IMR-90 (cell line): ENCODE measurements around the gene RAPGEF1. TPM values are rescaled to one million over a fixed set of nuclear protein-coding genes. Genes with fewer than 3 reads are reported as not detected.

Experiments used
- ATAC-seq: fragments of 200-7000 bp; cut with Tn5 transposase; 2 replicates; pipeline ENCODE4 v1.9.1; 2020; ENCODE audit warnings: low read depth, mild to moderate bottlenecking, moderate library complexity
- BruUV-seq: library from RNA; stranded (reverse); fragments of 400-500 nt; replicated peaks from 2 replicates; lab custom pipeline; 2021; lab: Mats Ljungman, UMichigan
- CTCF ChIA-PET: fragments of 300-600 bp; formaldehyde crosslinking; extraction: SDS; loops from one replicate; lab custom pipeline; 2021; ENCODE audit warnings: antibody characterized with exemption; lab: Yijun Ruan, JAX
- POLR2A ChIA-PET: fragments of 300-600 bp; sonication (Branson Sonifier 250); formaldehyde crosslinking; loops from one replicate; lab custom pipeline; 2022; ENCODE audit warnings: antibody characterized with exemption; ENCODE audit not compliant: unreplicated experiment; lab: Charles Lee
- DNase-seq: peaks from one replicate; pipeline ENCODE4 v3.0.0; 2013
- H2AFZ ChIP-seq: replicated peaks from 2 replicates; pipeline ENCODE3; 2013; ENCODE audit warnings: low read length, mild to moderate bottlenecking; ENCODE audit not compliant: poor library complexity
- H2AK5ac ChIP-seq: 2 replicates; pipeline ENCODE4 v1.6.1; 2013; ENCODE audit warnings: low read depth, low read length, inconsistent platforms
- H2AK9ac ChIP-seq: replicated peaks from 2 replicates; pipeline ENCODE3; 2013; ENCODE audit warnings: mild to moderate bottlenecking, low read depth, low read length, moderate library complexity; ENCODE audit not compliant: poor library complexity
- H2BK120ac ChIP-seq: 2 replicates; pipeline ENCODE4 v1.6.1; 2013; ENCODE audit warnings: low read depth, low read length, inconsistent platforms
- H2BK15ac ChIP-seq: 3 replicates; pipeline ENCODE4 v1.6.1; 2013; ENCODE audit warnings: low read depth, low read length, inconsistent platforms
- H2BK20ac ChIP-seq: 2 replicates; pipeline ENCODE4 v1.6.1; 2013; ENCODE audit warnings: low read depth, mild to moderate bottlenecking, inconsistent platforms, low read length, moderate library complexity
- H2BK5ac ChIP-seq: 2 replicates; pipeline ENCODE4 v1.6.1; 2013; ENCODE audit warnings: mild to moderate bottlenecking, low read depth, low read length, inconsistent platforms; ENCODE audit not compliant: poor library complexity, severe bottlenecking
- H3K14ac ChIP-seq: replicated peaks from 2 replicates; pipeline ENCODE4 v1.6.1; 2013; ENCODE audit warnings: low read depth, low read length, inconsistent platforms
- H3K18ac ChIP-seq: 2 replicates; pipeline ENCODE4 v1.6.1; 2013; ENCODE audit warnings: low read depth, low read length, control low read depth
- H3K23ac ChIP-seq: 2 replicates; pipeline ENCODE4 v1.6.1; 2013; ENCODE audit warnings: low read depth, low read length, inconsistent platforms
- H3K27ac ChIP-seq: 2 replicates; pipeline ENCODE4 v1.5.1; 2013; ENCODE audit warnings: mild to moderate bottlenecking, control low read depth, low read length; ENCODE audit not compliant: insufficient read depth
- H3K27me3 ChIP-seq: 2 replicates; pipeline ENCODE4 v1.6.1; 2013; ENCODE audit warnings: low read length; ENCODE audit not compliant: control insufficient read depth, insufficient read depth
- H3K36me3 ChIP-seq: 2 replicates; pipeline ENCODE4 v1.6.1; 2013; ENCODE audit warnings: low read length, mixed read lengths; ENCODE audit not compliant: control insufficient read depth, insufficient read depth
- H3K4ac ChIP-seq: 2 replicates; pipeline ENCODE4 v1.6.1; 2013; ENCODE audit warnings: low read depth, low read length, inconsistent platforms
- H3K4me1 ChIP-seq: 2 replicates; pipeline ENCODE4 v1.6.1; 2013; ENCODE audit warnings: low read length, mixed read lengths; ENCODE audit not compliant: control insufficient read depth, insufficient read depth
- H3K4me2 ChIP-seq: 2 replicates; pipeline ENCODE4 v1.6.1; 2013; ENCODE audit warnings: low read depth, mild to moderate bottlenecking, control low read depth, low read length, moderate library complexity
- H3K4me3 ChIP-seq: 2 replicates; pipeline ENCODE4 v1.5.1; 2013; ENCODE audit warnings: low read depth, mild to moderate bottlenecking, control low read depth, low read length, moderate library complexity; ENCODE audit not compliant: insufficient read depth
- H3K56ac ChIP-seq: 2 replicates; pipeline ENCODE4 v1.6.1; 2013; ENCODE audit warnings: low read length, inconsistent platforms; ENCODE audit not compliant: insufficient read depth; ENCODE audit errors: extremely low read depth
- H3K79me1 ChIP-seq, 2 experiments: 2 replicates each; pipeline ENCODE4 v1.6.1; 2013; ENCODE audit warnings: low read length in 2 of 2, inconsistent platforms in 1 of 2, low read depth in 1 of 2
- H3K9ac ChIP-seq: 2 replicates; pipeline ENCODE4 v1.6.1; 2013; ENCODE audit warnings: low read depth, low read length, control low read depth
- H3K9me1 ChIP-seq: 2 replicates; pipeline ENCODE4 v1.6.1; 2013; ENCODE audit warnings: low read length, inconsistent platforms; ENCODE audit not compliant: insufficient read depth
- H3K9me3 ChIP-seq: 2 replicates; pipeline ENCODE4 v1.6.1; 2013; ENCODE audit warnings: low read length; ENCODE audit not compliant: control insufficient read depth, insufficient read depth
- H4K20me1 ChIP-seq: 2 replicates; pipeline ENCODE4 v1.6.1; 2013; ENCODE audit warnings: low read length, inconsistent platforms; ENCODE audit not compliant: insufficient read depth
- H4K5ac ChIP-seq: 2 replicates; pipeline ENCODE4 v1.6.1; 2013; ENCODE audit warnings: mild to moderate bottlenecking, low read depth, low read length, control low read depth
- H4K8ac ChIP-seq, 2 experiments: 2 replicates each; pipeline ENCODE4 v1.6.1; 2013; ENCODE audit warnings: low read depth in 2 of 2, low read length in 2 of 2, control low read depth in 1 of 2, inconsistent platforms in 1 of 2
- H4K91ac ChIP-seq: 2 replicates; pipeline ENCODE4 v1.6.1; 2013; ENCODE audit warnings: low read depth, low read length, inconsistent platforms; ENCODE audit not compliant: insufficient read depth
- BHLHE40 ChIP-seq: fragments of 150-350 bp; IDR thresholded peaks from 2 replicates; pipeline ENCODE4 v1.6.1; 2016; ENCODE audit warnings: mild to moderate bottlenecking, low read depth, low read length
- CEBPB ChIP-seq: IDR thresholded peaks from 2 replicates; pipeline ENCODE4 v1.6.1; 2012; ENCODE audit warnings: low read depth, low read length, improper control_type of control experiment
- CHD1 ChIP-seq: IDR thresholded peaks from 2 replicates; pipeline ENCODE4 v1.6.1; 2012; ENCODE audit warnings: low read depth, low read length, improper control_type of control experiment
- FOS ChIP-seq: fragments of 150-350 bp; IDR thresholded peaks from 2 replicates; pipeline ENCODE4 v1.6.1; 2016; ENCODE audit warnings: low read depth, low read length
- MAFK ChIP-seq: IDR thresholded peaks from 2 replicates; pipeline ENCODE4 v1.6.1; 2012; ENCODE audit warnings: low read depth, low read length, improper control_type of control experiment
- MAZ ChIP-seq: IDR thresholded peaks from 2 replicates; pipeline ENCODE4 v1.6.1; 2012; ENCODE audit warnings: low read depth, mild to moderate bottlenecking, low read length, improper control_type of control experiment, moderate library complexity, borderline replicate concordance
- MXI1 ChIP-seq: IDR thresholded peaks from 2 replicates; pipeline ENCODE4 v1.6.1; 2012; ENCODE audit warnings: low read depth, mild to moderate bottlenecking, low read length, moderate library complexity, borderline replicate concordance
- NFE2L2 ChIP-seq: fragments of 150-350 bp; IDR thresholded peaks from 2 replicates; pipeline ENCODE4 v1.6.1; 2016; ENCODE audit warnings: low read depth, mild to moderate bottlenecking, low read length
- POLR2A ChIP-seq: IDR thresholded peaks from 2 replicates; pipeline ENCODE4 v1.6.1; 2012; ENCODE audit warnings: mild to moderate bottlenecking, low read depth, low read length
- RAD21 ChIP-seq: IDR thresholded peaks from 2 replicates; pipeline ENCODE4 v1.6.1; 2012; ENCODE audit warnings: low read length, improper control_type of control experiment
- RCOR1 ChIP-seq: IDR thresholded peaks from 2 replicates; pipeline ENCODE4 v1.6.1; 2012; ENCODE audit warnings: mild to moderate bottlenecking, low read length, improper control_type of control experiment; ENCODE audit not compliant: insufficient replicate concordance
- RFX5 ChIP-seq: IDR thresholded peaks from 2 replicates; pipeline ENCODE4 v1.8.0; 2012; ENCODE audit warnings: low read depth, mild to moderate bottlenecking, low read length, moderate library complexity
- SMC3 ChIP-seq: fragments of 150-350 bp; IDR thresholded peaks from 2 replicates; pipeline ENCODE4 v1.6.1; 2016; ENCODE audit warnings: low read depth, mild to moderate bottlenecking, antibody characterized with exemption, low read length, moderate library complexity
- WGBS, 2 experiments: methylation state at CpG; one replicate each; pipeline versions ENCODE4 v1.1.5 to v1.1.7; 2013; ENCODE audit warnings: missing lambda C conversion rate in 2 of 2; ENCODE audit not compliant: insufficient read length in 1 of 2; ENCODE audit errors: extremely low coverage in 2 of 2; 5-methylcytosine and 5-hydroxymethylcytosine counted together
- dilution Hi-C: fragments of 300-500 bp; cut with HindIII; formaldehyde crosslinking; loops from one replicate; pipeline ENCODE4 v1.14.3; 2018; ENCODE audit warnings: low sequenced_read_pairs; ENCODE audit not compliant: unreplicated experiment
- in situ Hi-C: fragments of 300-500 bp; cut with MboI; formaldehyde crosslinking; loops from 3 replicates; pipeline ENCODE4 v1.14.3; 2019; ENCODE audit warnings: low sequenced_read_pairs, inconsistent platforms, mixed read lengths
- intact Hi-C: fragments of 100-400 bp; cut with micrococcal nuclease; formaldehyde crosslinking; loops from 2 replicates; pipeline ENCODE4 v1.10.0; 2022
- polyA plus RNA-seq, 3 experiments: library from polyadenylated mRNA; depleted of rRNA; stranded (reverse); fragments of >200 nt; gene quantifications; 2 replicates each; pipeline ENCODE4 v1.2.3, GENCODE V29; 2012; ENCODE audit warnings: low replicate concordance in 1 of 3
- total RNA-seq: library from RNA; depleted of rRNA; stranded (reverse); fragments of >200 nt; gene quantifications from 2 replicates; pipeline ENCODE4 v1.2.3, GENCODE V29; 2012
- TF ChIP-seq, protein P1 (sequence below): fragments of 150-350 bp; IDR thresholded peaks from 2 replicates; pipeline ENCODE4 v1.6.1; 2017; ENCODE audit warnings: mild to moderate bottlenecking, antibody characterized with exemption, low read length, low read depth
- TF ChIP-seq, protein P2 (sequence below): fragments of 150-350 bp; IDR thresholded peaks from 2 replicates; pipeline ENCODE4 v1.6.1; 2016; ENCODE audit warnings: low read depth, mild to moderate bottlenecking, low read length, moderate library complexity, borderline replicate concordance
- TF ChIP-seq, protein P3 (sequence below): conservative IDR thresholded peaks from 2 replicates; pipeline ENCODE4 v1.5.1; 2012; ENCODE audit warnings: mild to moderate bottlenecking, low read depth, low read length, improper control_type of control experiment

Gene RAPGEF1
- total and polyA plus RNA-seq, 2 of the 4 experiments (the other 2 are of a cell fraction): 13.1 to 22.3 TPM

DNA sequence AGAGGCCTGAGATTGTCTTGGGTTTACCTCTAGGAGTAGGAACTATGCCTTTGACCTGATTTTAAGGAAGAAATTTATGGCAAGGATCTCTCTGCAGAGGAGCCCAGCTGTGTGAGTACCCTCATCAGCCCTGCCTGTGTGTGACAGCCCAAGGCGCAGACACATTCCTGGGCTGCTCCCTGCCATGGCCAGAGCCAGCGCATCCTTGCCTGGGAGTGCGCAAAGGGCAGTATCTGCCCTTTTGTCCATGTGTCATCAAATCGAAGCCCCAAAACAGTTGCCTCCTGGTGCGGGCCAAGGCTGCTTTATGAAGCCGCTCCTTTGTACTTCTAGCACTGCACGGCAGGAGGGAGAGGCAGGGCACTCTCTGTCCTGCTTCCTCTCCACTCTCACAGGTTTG lies 142.6 kb downstream of the RAPGEF1 start:
- no peak overlapping the region for H3K4ac ChIP-seq
- H2BK15ac ChIP-seq: no peak overlapping the region
- H2BK5ac ChIP-seq: no peak overlapping the region
- H3K36me3 ChIP-seq: peaks cover 45% of the 10 kb centered on the region
- no peak overlapping the region for H3K9ac ChIP-seq
- dilution Hi-C loops: no loop called here
- no peak overlapping the region for H3K23ac ChIP-seq
- H3K9me1 ChIP-seq: peaks cover 9% of the 10 kb centered on the region; the same call in 1 of the 2 replicates
- no peaks in the 10 kb centered on the region for H3K9me3 ChIP-seq
- DNase-seq (no peak), ATAC-seq (no peak)
- peak overlapping the region; percentile 18 for H2AK9ac ChIP-seq
- BruUV-seq: no TSS peak
- no peak overlapping the region for H2BK20ac ChIP-seq
- WGBS, 2 experiments: 100% methylated on average over 5 of the region's 7 CpGs; no CpG with 5 or more reads in 1 of the 2 experiments
- CTCF ChIA-PET: no interaction called here
- H3K27ac ChIP-seq: no peak overlapping the region
- H2AK5ac ChIP-seq: no peak overlapping the region
- 0 out of 2 replicates have a peak, but pooled peaks cover 3% of the 10 kb centered on the region for H3K4me1 ChIP-seq
- in situ Hi-C loops: loop anchor here (25.0 kb wide), 1 partner anchor 665 kb away; no protein-coding TSS in a partner anchor
- TF ChIP-seq MAFK (no peak), NFE2L2 (no peak), POLR2A (no peak), CHD1 (no peak), FOS (no peak), RAD21 (no peak), CEBPB (no peak), RCOR1 (no peak), MAZ (no peak), BHLHE40 (no peak), RFX5 (no peak), SMC3 (no peak), MXI1 (no peak)
- TF ChIP-seq, protein P1, sequence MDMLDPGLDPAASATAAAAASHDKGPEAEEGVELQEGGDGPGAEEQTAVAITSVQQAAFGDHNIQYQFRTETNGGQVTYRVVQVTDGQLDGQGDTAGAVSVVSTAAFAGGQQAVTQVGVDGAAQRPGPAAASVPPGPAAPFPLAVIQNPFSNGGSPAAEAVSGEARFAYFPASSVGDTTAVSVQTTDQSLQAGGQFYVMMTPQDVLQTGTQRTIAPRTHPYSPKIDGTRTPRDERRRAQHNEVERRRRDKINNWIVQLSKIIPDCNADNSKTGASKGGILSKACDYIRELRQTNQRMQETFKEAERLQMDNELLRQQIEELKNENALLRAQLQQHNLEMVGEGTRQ: no peak
- TF ChIP-seq, protein P2, sequence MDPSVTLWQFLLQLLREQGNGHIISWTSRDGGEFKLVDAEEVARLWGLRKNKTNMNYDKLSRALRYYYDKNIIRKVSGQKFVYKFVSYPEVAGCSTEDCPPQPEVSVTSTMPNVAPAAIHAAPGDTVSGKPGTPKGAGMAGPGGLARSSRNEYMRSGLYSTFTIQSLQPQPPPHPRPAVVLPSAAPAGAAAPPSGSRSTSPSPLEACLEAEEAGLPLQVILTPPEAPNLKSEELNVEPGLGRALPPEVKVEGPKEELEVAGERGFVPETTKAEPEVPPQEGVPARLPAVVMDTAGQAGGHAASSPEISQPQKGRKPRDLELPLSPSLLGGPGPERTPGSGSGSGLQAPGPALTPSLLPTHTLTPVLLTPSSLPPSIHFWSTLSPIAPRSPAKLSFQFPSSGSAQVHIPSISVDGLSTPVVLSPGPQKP: no peak
- TF ChIP-seq, protein P3, sequence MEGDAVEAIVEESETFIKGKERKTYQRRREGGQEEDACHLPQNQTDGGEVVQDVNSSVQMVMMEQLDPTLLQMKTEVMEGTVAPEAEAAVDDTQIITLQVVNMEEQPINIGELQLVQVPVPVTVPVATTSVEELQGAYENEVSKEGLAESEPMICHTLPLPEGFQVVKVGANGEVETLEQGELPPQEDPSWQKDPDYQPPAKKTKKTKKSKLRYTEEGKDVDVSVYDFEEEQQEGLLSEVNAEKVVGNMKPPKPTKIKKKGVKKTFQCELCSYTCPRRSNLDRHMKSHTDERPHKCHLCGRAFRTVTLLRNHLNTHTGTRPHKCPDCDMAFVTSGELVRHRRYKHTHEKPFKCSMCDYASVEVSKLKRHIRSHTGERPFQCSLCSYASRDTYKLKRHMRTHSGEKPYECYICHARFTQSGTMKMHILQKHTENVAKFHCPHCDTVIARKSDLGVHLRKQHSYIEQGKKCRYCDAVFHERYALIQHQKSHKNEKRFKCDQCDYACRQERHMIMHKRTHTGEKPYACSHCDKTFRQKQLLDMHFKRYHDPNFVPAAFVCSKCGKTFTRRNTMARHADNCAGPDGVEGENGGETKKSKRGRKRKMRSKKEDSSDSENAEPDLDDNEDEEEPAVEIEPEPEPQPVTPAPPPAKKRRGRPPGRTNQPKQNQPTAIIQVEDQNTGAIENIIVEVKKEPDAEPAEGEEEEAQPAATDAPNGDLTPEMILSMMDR: no peak
- H4K91ac ChIP-seq: no peak overlapping the region
- no peaks in the 10 kb centered on the region for H3K79me1 ChIP-seq
- no peaks in the 10 kb centered on the region for H3K27me3 ChIP-seq
- intact Hi-C loops: no loop called here
- no peak overlapping the region for H2AFZ ChIP-seq
- H3K56ac ChIP-seq: no peak overlapping the region
- H3K4me3 ChIP-seq: no peak overlapping the region
- no peak overlapping the region for H3K14ac ChIP-seq
- H4K8ac ChIP-seq: no peak overlapping the region
- H3K18ac ChIP-seq: no peak overlapping the region
- H3K4me2 ChIP-seq: no peak overlapping the region
- no peak overlapping the region for H2BK120ac ChIP-seq
- POLR2A ChIA-PET: no interaction called here
- H4K5ac ChIP-seq: no peak overlapping the region
- H4K20me1 ChIP-seq: no peaks in the 10 kb centered on the region; the same call in 1 of the 2 replicates
